DND-41 (cell line): Measurements from ENCODE around the gene TEDC1.
A peak's percentile ranks its signal among the peaks of the same experiment; 100 is the strongest.

Experiments used
- ATAC-seq: fragments of 200-7000 bp; cut with Tn5 transposase; 3 replicates; pipeline ENCODE4 v1.9.1; 2021; ENCODE audit warnings: low read depth; ENCODE audit not compliant: insufficient read depth
- DNase-seq: peaks from one replicate; pipeline ENCODE4 v3.0.0-alpha.2; 2020
- H2AFZ ChIP-seq: 2 replicates; pipeline ENCODE4 v1.6.0; 2012; ENCODE audit warnings: low read depth, low read length
- H3K27ac ChIP-seq: 2 replicates; pipeline ENCODE4 v1.5.1; 2012; ENCODE audit warnings: low read length, inconsistent platforms
- H3K27me3 ChIP-seq: fragments of 200-600 bp; sonication (generic); 2 replicates; pipeline ENCODE4 v1.6.0; 2012; ENCODE audit warnings: low read length, mild to moderate bottlenecking, inconsistent platforms; ENCODE audit not compliant: insufficient read depth, poor library complexity
- H3K36me3 ChIP-seq: 2 replicates; pipeline ENCODE4 v1.5.1; 2012; ENCODE audit warnings: low read length, inconsistent platforms; ENCODE audit not compliant: insufficient read depth
- H3K4me1 ChIP-seq: 2 replicates; pipeline ENCODE4 v1.5.1; 2012; ENCODE audit warnings: mild to moderate bottlenecking, low read length; ENCODE audit not compliant: insufficient read depth
- H3K4me2 ChIP-seq: 2 replicates; pipeline ENCODE4 v1.6.0; 2012; ENCODE audit warnings: mild to moderate bottlenecking, moderate library complexity, low read length, inconsistent platforms; ENCODE audit not compliant: insufficient read depth
- H3K4me3 ChIP-seq, 2 experiments: fragments of 200-600 bp in 1 of 2; shearing (Covaris generic) in 1 of 2; 2 replicates each; pipeline ENCODE4 v1.5.1; 2012 to 2016; ENCODE audit warnings: inconsistent platforms in 2 of 2, low read length in 2 of 2, mild to moderate bottlenecking in 2 of 2, low read depth in 1 of 2, moderate library complexity in 1 of 2
- H3K79me2 ChIP-seq: 2 replicates; pipeline ENCODE4 v1.6.0; 2012; ENCODE audit warnings: low read length, inconsistent platforms; ENCODE audit not compliant: insufficient read depth
- H3K9ac ChIP-seq: 2 replicates; pipeline ENCODE4 v1.6.0; 2012; ENCODE audit warnings: low read depth, mild to moderate bottlenecking, inconsistent platforms, low read length, moderate library complexity
- H3K9me3 ChIP-seq: 2 replicates; pipeline ENCODE4 v1.5.1; 2012; ENCODE audit warnings: low read length, moderate library complexity, mild to moderate bottlenecking, inconsistent platforms; ENCODE audit not compliant: insufficient read depth, severe bottlenecking
- H4K20me1 ChIP-seq: 2 replicates; pipeline ENCODE4 v1.6.0; 2012; ENCODE audit warnings: low read length; ENCODE audit not compliant: insufficient read depth
- CTCF ChIP-seq: IDR thresholded peaks from 2 replicates; pipeline ENCODE4 v1.5.1; 2012; ENCODE audit warnings: borderline replicate concordance, low read length, moderate library complexity, mild to moderate bottlenecking; ENCODE audit not compliant: poor library complexity, severe bottlenecking; ENCODE audit errors: extremely low read depth
- EZH2 ChIP-seq: IDR thresholded peaks from 3 replicates; pipeline ENCODE4 v1.6.1; 2012; ENCODE audit warnings: borderline replicate concordance, low read depth, mild to moderate bottlenecking, moderate library complexity, low read length, inconsistent platforms; ENCODE audit not compliant: severe bottlenecking

The TEDC1 gene

GRCh38 chr14:105476097-105476830 is 14.8 kb upstream of the TEDC1 start:
- peaks cover 19% of the 10 kb centered on the region for H3K27me3 ChIP-seq
- no peak overlapping the region for H3K4me2 ChIP-seq
- H3K4me1 ChIP-seq: peaks cover 27% of the 10 kb centered on the region
- H3K4me3 ChIP-seq: no peak overlapping the region
- TF ChIP-seq EZH2 (no peak), CTCF (no peak)
- H3K79me2 ChIP-seq: no peaks in the 10 kb centered on the region
- H4K20me1 ChIP-seq: peaks cover 33% of the 10 kb centered on the region
- no peak overlapping the region for H3K27ac ChIP-seq
- ATAC-seq (no peak), DNase-seq (no peak)
- no peaks in the 10 kb centered on the region for H3K9me3 ChIP-seq
- no peaks in the 10 kb centered on the region for H3K36me3 ChIP-seq
- no peak overlapping the region for H3K9ac ChIP-seq
- H2AFZ ChIP-seq: no peak overlapping the region

DNA sequence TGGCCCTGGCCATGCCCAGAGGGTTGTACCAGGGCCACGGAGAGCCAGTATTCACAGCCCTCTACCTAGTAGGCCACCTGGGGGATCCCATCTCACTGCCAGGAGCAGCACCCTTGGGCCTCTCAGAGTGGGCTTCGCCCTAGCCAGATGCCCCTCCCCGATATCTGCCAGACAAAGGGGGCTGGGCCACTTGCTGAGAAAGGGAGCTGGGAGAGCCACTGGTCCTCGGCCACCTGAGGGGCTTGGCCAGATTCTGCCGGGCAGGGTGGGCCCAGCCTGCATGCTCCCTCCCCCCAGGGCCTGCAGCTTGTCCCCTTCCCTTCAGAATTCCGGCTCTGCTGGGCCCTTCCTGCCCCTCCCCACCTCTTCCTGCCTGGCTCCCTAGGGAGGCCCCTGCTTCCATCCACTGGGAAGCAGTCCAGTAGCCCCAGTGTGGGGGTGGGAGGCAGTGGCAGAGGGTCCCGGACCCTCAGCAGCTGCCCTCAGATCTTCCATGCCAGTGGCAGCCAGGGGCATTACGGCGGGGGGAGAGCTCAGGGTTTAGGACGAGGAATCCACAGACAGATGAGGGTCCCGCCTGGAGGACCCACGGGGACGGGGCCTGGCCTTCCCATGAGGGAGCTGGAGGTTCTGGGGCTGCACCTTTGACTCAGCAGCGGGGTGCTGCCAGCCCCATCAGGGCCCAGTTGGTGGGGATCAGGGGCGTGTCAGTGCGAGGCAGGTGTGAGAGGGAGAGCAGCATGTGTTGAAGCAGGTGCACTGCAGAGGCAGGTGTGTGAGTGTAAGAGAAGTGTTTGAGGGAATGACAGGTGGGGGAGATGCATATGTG is 14.0 kb upstream of the TEDC1 start:
- Histone ChIP-seq H3K9ac (no peak overlapping the region), H3K36me3 (no peaks in the 10 kb centered on the region), H3K4me1 (peaks cover 35% of the 10 kb centered on the region), H3K4me3 (no peak overlapping the region), H3K27me3 (peaks cover 21% of the 10 kb centered on the region), H3K79me2 (no peaks in the 10 kb centered on the region), H3K27ac (no peak overlapping the region), H4K20me1 (peaks cover 29% of the 10 kb centered on the region), H3K9me3 (no peaks in the 10 kb centered on the region), H2AFZ (no peak overlapping the region), H3K4me2 (no peak overlapping the region)
- TF ChIP-seq CTCF: no peak
- TF ChIP-seq EZH2: no peak
- no peak for ATAC-seq
- no peak for DNase-seq

GRCh38 chr14:105477660-105478397 is 13.2 kb upstream of the TEDC1 start:
- Histone ChIP-seq H2AFZ (no peak overlapping the region), H3K27ac (no peak overlapping the region)

More at GRCh38 chr14:105477660-105478397, 13.2 kb upstream of the TEDC1 start:
- Histone ChIP-seq H3K27me3 (peaks cover 21% of the 10 kb centered on the region), H3K4me1 (peaks cover 43% of the 10 kb centered on the region), H3K9ac (no peak overlapping the region), H3K36me3 (no peaks in the 10 kb centered on the region), H3K79me2 (no peaks in the 10 kb centered on the region), H3K9me3 (no peaks in the 10 kb centered on the region), H3K4me3 (no peak overlapping the region), H4K20me1 (peaks cover 26% of the 10 kb centered on the region), H3K4me2 (no peak overlapping the region)
- no peak for TF ChIP-seq CTCF
- peak; percentile 78 for TF ChIP-seq EZH2
- no peak for ATAC-seq
- no peak for DNase-seq
